SU-DHL-6 (cell line): Measurements from ENCODE around the gene FAM43B.
A peak's percentile ranks its signal among the peaks of the same experiment; 100 is the strongest.

Source experiments
- H2AFZ ChIP-seq: fragments of 200-600 bp; sonication (generic); 2 replicates; pipeline ENCODE4 v1.6.1; 2014; ENCODE audit warnings: low read depth, mild to moderate bottlenecking, moderate library complexity, mixed read lengths, antibody characterized with exemption, low read length; ENCODE audit not compliant: severe bottlenecking
- H3F3A ChIP-seq: fragments of 200-600 bp; shearing (Covaris generic); 2 replicates; pipeline ENCODE4 v1.6.0; 2016; ENCODE audit warnings: antibody characterized with exemption, mild to moderate bottlenecking; ENCODE audit not compliant: insufficient read depth
- H3K27ac ChIP-seq: fragments of 200-600 bp; sonication (generic); 2 replicates; pipeline ENCODE4 v1.5.1; 2016; ENCODE audit warnings: low read depth, mild to moderate bottlenecking, low read length, moderate library complexity, mixed read lengths
- H3K27me3 ChIP-seq: fragments of 200-600 bp; sonication (generic), shearing (Covaris generic); 2 replicates; pipeline ENCODE4 v1.6.0; 2014; ENCODE audit warnings: mild to moderate bottlenecking, low read length
- H3K36me3 ChIP-seq: fragments of 200-600 bp; sonication (generic); 2 replicates; pipeline ENCODE4 v1.6.1; 2014; ENCODE audit warnings: mild to moderate bottlenecking, low read length, mixed read lengths
- H3K4me2 ChIP-seq: fragments of 300-600, 200-600 bp; shearing (Covaris generic), sonication (generic); 2 replicates; pipeline ENCODE4 v1.6.0; 2014; ENCODE audit warnings: low read length, low read depth, mild to moderate bottlenecking; ENCODE audit not compliant: poor library complexity, severe bottlenecking
- H3K4me3 ChIP-seq: fragments of 200-600 bp; sonication (generic); 2 replicates; pipeline ENCODE4 v1.5.1; 2014; ENCODE audit warnings: antibody characterized with exemption, low read length, mild to moderate bottlenecking, mixed read lengths; ENCODE audit not compliant: insufficient read depth, poor library complexity, severe bottlenecking
- H3K79me2 ChIP-seq: fragments of 200-600 bp; sonication (generic); 2 replicates; pipeline ENCODE4 v1.6.1; 2014; ENCODE audit warnings: mild to moderate bottlenecking, low read length, moderate library complexity; ENCODE audit not compliant: insufficient read depth
- H3K9ac ChIP-seq: fragments of 200-600 bp; sonication (generic); 2 replicates; pipeline ENCODE4 v1.7.0; 2014; ENCODE audit warnings: mild to moderate bottlenecking, low read length
- H3K9me2 ChIP-seq: fragments of 200-600 bp; sonication (generic); replicated peaks from 2 replicates; pipeline ENCODE4 v1.6.1; 2014; ENCODE audit warnings: low read length; ENCODE audit not compliant: insufficient read depth
- H3K9me3 ChIP-seq: fragments of 200-600 bp; sonication (generic); 2 replicates; pipeline ENCODE4 v1.6.1; 2014; ENCODE audit warnings: low read length, mixed read lengths; ENCODE audit not compliant: insufficient read depth
- H4K20me1 ChIP-seq: fragments of 200-600 bp; sonication (generic); 2 replicates; pipeline ENCODE4 v1.6.1; 2014; ENCODE audit warnings: low read depth, mild to moderate bottlenecking, antibody characterized with exemption, low read length, moderate library complexity, mixed read lengths
- CTCF ChIP-seq: fragments of 200-600 bp; sonication (generic); IDR thresholded peaks from one replicate; pipeline ENCODE4 v1.5.1; 2017; ENCODE audit warnings: antibody characterized with exemption, mild to moderate bottlenecking, low read length, moderate library complexity; ENCODE audit not compliant: insufficient read depth, poor library complexity, severe bottlenecking
- EZH2phosphoT487 ChIP-seq: fragments of 200-600 bp; sonication (generic), shearing (Covaris generic); conservative IDR thresholded peaks from 2 replicates; pipeline ENCODE4 v1.6.1; 2018; ENCODE audit warnings: mild to moderate bottlenecking, antibody characterized with exemption, low read length, moderate library complexity, mixed read lengths

FAM43B gene

GRCh38 chr1:20521960-20522861 is 30.2 kb upstream of the FAM43B start:
- H3K36me3 ChIP-seq = no peaks in the 10 kb centered on the region
- H2AFZ ChIP-seq = no peak overlapping the region
- no peaks in the 10 kb centered on the region for H3K79me2 ChIP-seq
- H3K4me2 ChIP-seq = no peak overlapping the region
- TF ChIP-seq CTCF (peak; percentile 86), EZH2phosphoT487 (no peak)
- H3K9me2 ChIP-seq = no peaks in the 10 kb centered on the region
- H3K9me3 ChIP-seq = no peaks in the 10 kb centered on the region
- H3K4me3 ChIP-seq = no peak overlapping the region
- H3K27me3 ChIP-seq = no peaks in the 10 kb centered on the region
- H3K27ac ChIP-seq = no peak overlapping the region
- no peak overlapping the region for H3K9ac ChIP-seq
- H3F3A ChIP-seq = no peaks in the 10 kb centered on the region
- no peaks in the 10 kb centered on the region for H4K20me1 ChIP-seq

- no peak overlapping the region for H3K27ac ChIP-seq
- H3F3A ChIP-seq = no peaks in the 10 kb centered on the region
- H3K4me2 ChIP-seq = no peak overlapping the region
- no peaks in the 10 kb centered on the region for H3K9me3 ChIP-seq
- H3K4me3 ChIP-seq = no peak overlapping the region
- H4K20me1 ChIP-seq = no peaks in the 10 kb centered on the region
- TF ChIP-seq CTCF (no peak), EZH2phosphoT487 (no peak)
- no peaks in the 10 kb centered on the region for H3K27me3 ChIP-seq
- H3K9me2 ChIP-seq = no peaks in the 10 kb centered on the region
- no peak overlapping the region for H2AFZ ChIP-seq
- H3K9ac ChIP-seq = no peak overlapping the region
- no peaks in the 10 kb centered on the region for H3K36me3 ChIP-seq
- no peaks in the 10 kb centered on the region for H3K79me2 ChIP-seq
Measured at GRCh38 chr1:20526267-20526666, 26.1 kb upstream of the FAM43B start.

- H3K27ac ChIP-seq = no peak overlapping the region
- H3K9me3 ChIP-seq = no peaks in the 10 kb centered on the region
- H3K9me2 ChIP-seq = no peaks in the 10 kb centered on the region
- no peak overlapping the region for H2AFZ ChIP-seq
- no peaks in the 10 kb centered on the region for H3F3A ChIP-seq
- H3K79me2 ChIP-seq = no peaks in the 10 kb centered on the region
- no peaks in the 10 kb centered on the region for H3K36me3 ChIP-seq
- H3K4me2 ChIP-seq = no peak overlapping the region
- no peak overlapping the region for H3K4me3 ChIP-seq
- TF ChIP-seq CTCF = no peak
- no peaks in the 10 kb centered on the region for H3K27me3 ChIP-seq
- H3K9ac ChIP-seq = no peak overlapping the region
- no peaks in the 10 kb centered on the region for H4K20me1 ChIP-seq
Measured at GRCh38 chr1:20528221-20528620, 24.2 kb upstream of the FAM43B start.
